Adrenal gland (tissue), 12 donors: Measurements from ENCODE around the gene PMIS2. TPM values are rescaled to one million over a fixed set of nuclear protein-coding genes. Genes with fewer than 3 reads are reported as not detected.
A peak's percentile ranks its signal among the peaks of the same experiment; 100 is the strongest.

Experiments used
- DNase-seq, 7 donors: peaks; one replicate each; pipeline ENCODE4 v3.0.0-alpha.2; 2019 to 2020
- H3K27ac ChIP-seq, 5 donors: fragments of 200-600 bp; sonication (generic) in 4 of 5; 1 replicate in 3 of 5; 2 replicates in 2 of 5; pipeline versions ENCODE4 v1.5.1 to v1.8.0; 2016 to 2020; ENCODE audit warnings: mild to moderate bottlenecking in 1 of 5
- H3K27me3 ChIP-seq: fragments of 200-600 bp; 2 replicates; pipeline ENCODE4 v1.8.0; 2021
- H3K36me3 ChIP-seq, 2 donors: fragments of 200-600 bp; replicated peaks in 1 of 2; 1 replicate in 1 of 2; 2 replicates in 1 of 2; pipeline versions ENCODE4 v1.5.1 to v1.8.0; 2018 to 2022
- H3K4me1 ChIP-seq, 2 donors: fragments of 200-600 bp; replicated peaks in 1 of 2; 1 replicate in 1 of 2; 2 replicates in 1 of 2; pipeline versions ENCODE4 v1.5.1 to v1.8.0; 2018 to 2021
- H3K4me3 ChIP-seq, 4 donors: fragments of 200-600 bp; sonication (generic) in 3 of 4; one replicate each; pipeline ENCODE4 v1.5.1; 2016 to 2018
- H3K9me3 ChIP-seq, 3 donors: fragments of 200-600 bp; sonication (generic) in 1 of 3; replicated peaks in 1 of 3; 1 replicate in 2 of 3; 2 replicates in 1 of 3; pipeline versions ENCODE4 v1.5.1 to v1.8.0; 2016 to 2021
- POLR2A ChIP-seq, 2 donors: fragments of 450-650 bp; IDR thresholded peaks; one replicate each; pipeline ENCODE4 v1.6.1; 2017; ENCODE audit warnings: antibody characterized with exemption in 2 of 2, mild to moderate bottlenecking in 2 of 2, moderate library complexity in 1 of 2
- WGBS, 4 donors: extraction: QIAGEN DNeasy Blood & Tissue Kit in 2 of 4; methylation state at CpG; one replicate each; pipeline versions ENCODE4 v1.1.5 to v1.1.7; 2013 to 2017; 5-methylcytosine and 5-hydroxymethylcytosine counted together
- intact Hi-C, 2 donors: fragments of 100-400 bp; cut with DNase I; formaldehyde crosslinking; loops; one replicate each; pipeline versions ENCODE4 v1.14.1 to v1.15.0; 2022 to 2023
- polyA plus RNA-seq, 3 donors: library from polyadenylated mRNA; stranded (reverse); fragments of 200-250 nt in 2 of 3; fragments of 350-450 nt in 1 of 3; fragmentation: Illumina TruSeq in 1 of 3; extraction: RNeasy Lipid Tissue Mini Kit (QIAGEN cat#74804) in 1 of 3; gene quantifications; one replicate each; pipeline ENCODE4 v1.2.3, GENCODE V29; 2013 to 2014
- total RNA-seq, 9 donors: library from RNA; depleted of rRNA in 4 of 9; stranded (reverse); fragments of >200 nt in 4 of 9; fragments of 120-200 nt in 1 of 9; fragmentation: NEBNext Ultra II Directional in 1 of 9; extraction: Animal tissue kit (Norgen Biotek cat#: 25700) in 1 of 9; gene quantifications; one replicate each; pipeline versions ENCODE4 v1.1.0 to v1.2.4, GENCODE V29; 2013 to 2023
- TF ChIP-seq, protein P1 (sequence below), 6 experiments: fragments of 450-650 bp in 4 of 6; fragments of 200-600 bp in 2 of 6; sonication (generic) in 1 of 6; IDR thresholded peaks; 1 replicate in 5 of 6; 2 replicates in 1 of 6; pipeline versions ENCODE4 v1.5.1 to v1.8.0; 2016 to 2021; ENCODE audit warnings: antibody characterized with exemption in 6 of 6, mild to moderate bottlenecking in 2 of 6, moderate library complexity in 1 of 6
- donor health status: healthy with polysubstance abuse.
- donor health status: Bipolar disorder and iron deficiency.
- donor health status: DM: yes; HTN: yes; CAD: no.
- donor health status: DM: no; HTN: no; CAD: no.
- donor health status: DM: no; HTN: no; CAD: no.
- donor health status: DM: yes; HTN: yes; CAD: no.

The PMIS2 gene
- total and polyA plus RNA-seq, 12 donors, result 0.61 to 0.81 TPM; not detected in 10

DNA sequence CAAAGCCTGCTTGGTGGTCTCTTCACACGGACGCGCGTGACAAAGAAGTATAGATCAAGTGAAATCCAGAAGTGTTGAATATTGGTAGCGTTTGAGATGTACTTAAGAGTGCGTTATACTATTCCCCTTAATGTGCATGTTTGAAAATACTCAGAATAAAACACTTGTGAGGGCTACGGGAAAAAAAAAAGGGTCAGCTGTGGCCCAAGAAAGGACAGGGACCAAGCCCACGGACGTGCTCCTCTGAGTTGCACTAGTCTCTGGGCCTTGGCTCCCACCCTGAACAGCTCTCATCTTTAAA lies 42.2 kb downstream of the PMIS2 start:
- H3K9me3 ChIP-seq, result no peaks in the 10 kb centered on the region
- no peaks in the 10 kb centered on the region for H3K27me3 ChIP-seq
- 8 to 10% (median 9%) methylated on average over 9 of the region's 9 CpGs for WGBS, 4 donors
- intact Hi-C loops, result no loop called here
- peak overlapping the region; percentile 51 to 90 (median 87) for H3K27ac ChIP-seq
- H3K36me3 ChIP-seq, result peaks cover 0 to 33% of the 10 kb centered on the region in 2 donors
- no peak for DNase-seq
- peak overlapping the region in 3 of 4 donors; percentile 12 to 95 (median 76) for H3K4me3 ChIP-seq
- TF ChIP-seq, protein P1, sequence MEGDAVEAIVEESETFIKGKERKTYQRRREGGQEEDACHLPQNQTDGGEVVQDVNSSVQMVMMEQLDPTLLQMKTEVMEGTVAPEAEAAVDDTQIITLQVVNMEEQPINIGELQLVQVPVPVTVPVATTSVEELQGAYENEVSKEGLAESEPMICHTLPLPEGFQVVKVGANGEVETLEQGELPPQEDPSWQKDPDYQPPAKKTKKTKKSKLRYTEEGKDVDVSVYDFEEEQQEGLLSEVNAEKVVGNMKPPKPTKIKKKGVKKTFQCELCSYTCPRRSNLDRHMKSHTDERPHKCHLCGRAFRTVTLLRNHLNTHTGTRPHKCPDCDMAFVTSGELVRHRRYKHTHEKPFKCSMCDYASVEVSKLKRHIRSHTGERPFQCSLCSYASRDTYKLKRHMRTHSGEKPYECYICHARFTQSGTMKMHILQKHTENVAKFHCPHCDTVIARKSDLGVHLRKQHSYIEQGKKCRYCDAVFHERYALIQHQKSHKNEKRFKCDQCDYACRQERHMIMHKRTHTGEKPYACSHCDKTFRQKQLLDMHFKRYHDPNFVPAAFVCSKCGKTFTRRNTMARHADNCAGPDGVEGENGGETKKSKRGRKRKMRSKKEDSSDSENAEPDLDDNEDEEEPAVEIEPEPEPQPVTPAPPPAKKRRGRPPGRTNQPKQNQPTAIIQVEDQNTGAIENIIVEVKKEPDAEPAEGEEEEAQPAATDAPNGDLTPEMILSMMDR (IDR thresholded peaks at IDR 0.05), result no peak
- TF ChIP-seq POLR2A (IDR thresholded peaks at IDR 0.05), result no peak
- peaks cover 11 to 18% of the 10 kb centered on the region in 2 donors for H3K4me1 ChIP-seq

DNA sequence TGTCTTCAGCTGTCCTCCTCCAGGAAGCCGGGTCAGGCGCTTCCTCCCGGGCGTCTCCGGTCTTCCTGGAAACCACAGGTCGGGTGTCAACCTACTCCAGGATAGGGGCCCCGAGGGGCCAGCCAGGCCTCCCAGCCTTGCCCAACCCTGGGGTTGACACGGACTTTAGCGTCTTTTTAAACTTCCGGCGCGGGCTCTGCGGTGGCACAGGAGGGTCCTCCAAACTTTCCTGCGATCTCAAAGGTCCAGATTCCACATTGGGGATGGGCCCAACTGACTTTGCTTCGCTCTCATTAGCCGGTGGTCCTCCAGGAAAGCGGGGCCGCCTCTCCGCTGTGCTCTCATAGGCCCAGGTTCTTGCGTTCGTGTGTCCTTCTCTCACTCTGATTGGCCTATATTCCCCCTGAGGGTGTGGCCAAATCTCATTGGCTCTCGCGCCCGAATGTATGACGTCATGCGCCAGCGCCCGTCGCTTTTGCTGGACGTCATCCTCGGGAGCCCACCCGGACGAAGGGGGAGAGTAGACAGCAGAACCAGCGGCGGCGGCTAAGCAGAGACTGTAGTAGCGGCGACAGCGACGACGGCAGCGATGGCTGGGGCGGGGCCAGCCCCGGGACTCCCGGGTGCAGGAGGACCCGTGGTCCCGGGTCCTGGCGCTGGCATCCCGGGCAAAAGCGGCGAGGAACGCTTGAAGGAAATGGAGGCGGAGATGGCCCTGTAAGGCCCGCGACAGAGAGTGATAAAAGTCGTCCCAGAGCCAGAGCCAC lies 42.8 kb downstream of the PMIS2 start, which contains the start of gene RBM42:
Gene RBM42 (plus strand): TSS at position 472 of the 767 bp plus-strand sequence. CDS start 118 bp downstream, at position 590.
- intact Hi-C loops, result no loop called here
- WGBS, 4 donors, result 0% methylated on average over 23 to 56 of the region's 56 CpGs
- Histone ChIP-seq H3K27ac (peak within 1 kb of the TSS; percentile 51 to 90 (median 87)), H3K36me3 (peaks cover 0 to 39% of the 10 kb centered on the region in 2 donors), H3K4me3 (peak within 1 kb of the TSS; percentile 38 to 95 (median 72)), H3K9me3 (no peaks in the 10 kb centered on the region), H3K4me1 (peaks cover 11 to 18% of the 10 kb centered on the region in 2 donors), H3K27me3 (no peaks in the 10 kb centered on the region)
- TF ChIP-seq, protein P1 (IDR thresholded peaks at IDR 0.05), result no peak
- peak; percentile 42 to 89 for TF ChIP-seq POLR2A (IDR thresholded peaks at IDR 0.05)
- DNase-seq, result peak; percentile 96 to 99 (median 99)

DNA sequence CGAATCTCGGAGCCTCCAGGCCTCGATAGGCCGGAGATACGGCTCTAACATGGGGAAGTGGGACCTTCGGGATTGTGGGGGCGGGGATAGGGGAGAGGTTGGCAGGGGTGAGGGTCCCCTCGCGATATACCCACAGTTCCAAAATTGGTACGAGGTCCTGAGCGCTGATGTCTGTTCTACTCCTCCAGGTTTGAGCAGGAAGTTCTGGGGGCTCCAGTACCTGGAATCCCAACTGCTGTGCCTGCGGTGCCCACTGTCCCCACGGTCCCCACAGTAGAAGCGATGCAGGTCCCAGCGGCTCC lies 43.3 kb downstream of the PMIS2 start:
- no peak for TF ChIP-seq POLR2A (IDR thresholded peaks at IDR 0.05)
- TF ChIP-seq, protein P1 (IDR thresholded peaks at IDR 0.05), result no peak
- Histone ChIP-seq H3K27me3 (no peaks in the 10 kb centered on the region), H3K36me3 (peaks cover 0 to 44% of the 10 kb centered on the region in 2 donors), H3K4me3 (peak overlapping the region; percentile 38 to 95 (median 72)), H3K27ac (peak overlapping the region in 4 of 5 donors; percentile 72 to 88 (median 80)), H3K9me3 (no peaks in the 10 kb centered on the region), H3K4me1 (peaks cover 11 to 18% of the 10 kb centered on the region in 2 donors)
- DNase-seq, result no peak
- intact Hi-C loops, result no loop called here
- WGBS, 4 donors, result 0 to 5% (median 2%) methylated on average over 2 to 15 of the region's 15 CpGs

DNA sequence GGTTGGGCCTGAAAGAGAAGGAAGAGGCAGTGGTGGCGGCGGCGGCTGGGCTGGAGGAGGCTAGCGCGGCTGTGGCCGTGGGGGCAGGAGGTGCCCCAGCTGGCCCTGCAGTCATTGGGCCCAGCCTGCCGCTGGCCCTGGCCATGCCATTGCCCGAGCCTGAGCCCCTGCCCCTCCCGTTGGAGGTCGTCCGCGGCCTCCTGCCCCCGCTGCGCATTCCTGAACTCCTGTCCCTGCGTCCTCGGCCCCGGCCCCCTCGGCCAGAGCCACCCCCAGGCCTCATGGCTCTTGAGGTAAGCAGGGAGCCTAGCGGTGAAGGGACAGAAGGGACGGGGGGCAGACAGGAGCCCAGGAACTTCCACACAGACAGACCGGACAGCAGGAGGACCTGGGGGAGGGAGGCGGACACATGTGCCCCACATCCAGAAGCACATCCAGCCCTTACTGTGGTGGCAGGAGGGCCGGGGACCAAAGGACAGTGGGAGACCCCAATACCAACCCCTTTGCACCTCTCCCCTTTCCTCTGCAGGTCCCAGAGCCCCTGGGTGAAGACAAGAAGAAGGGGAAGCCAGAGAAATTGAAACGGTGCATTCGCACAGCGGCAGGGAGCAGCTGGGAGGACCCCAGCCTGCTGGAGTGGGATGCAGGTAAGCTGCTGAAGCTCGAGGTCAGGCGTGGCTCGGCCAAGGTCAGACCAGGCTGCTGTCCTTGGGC lies 47.9 kb downstream of the PMIS2 start:
- Histone ChIP-seq H3K36me3 (peaks cover 0 to 85% of the 10 kb centered on the region in 2 donors), H3K4me1 (peaks cover 7 to 14% of the 10 kb centered on the region in 2 donors), H3K27me3 (no peaks in the 10 kb centered on the region), H3K4me3 (no peak overlapping the region), H3K9me3 (no peaks in the 10 kb centered on the region), H3K27ac (no peak overlapping the region)
- 84 to 90% (median 87%) methylated on average over 21 to 29 of the region's 29 CpGs for WGBS, 4 donors
- TF ChIP-seq POLR2A (IDR thresholded peaks at IDR 0.05), result no peak
- TF ChIP-seq, protein P1 (IDR thresholded peaks at IDR 0.05), result no peak
- DNase-seq, result no peak
- intact Hi-C loops, result no loop called here
